HG03135 (cell line): ENCODE data around the gene RACK1.

ENCODE experiments used
- ATAC-seq: cut with Tn5 transposase; IDR thresholded peaks from one replicate; pipeline ENCODE4 v1.9.1; 2021; ENCODE audit warnings: mild to moderate bottlenecking, moderate library complexity; ENCODE audit not compliant: unreplicated experiment

The RACK1 gene

DNA sequence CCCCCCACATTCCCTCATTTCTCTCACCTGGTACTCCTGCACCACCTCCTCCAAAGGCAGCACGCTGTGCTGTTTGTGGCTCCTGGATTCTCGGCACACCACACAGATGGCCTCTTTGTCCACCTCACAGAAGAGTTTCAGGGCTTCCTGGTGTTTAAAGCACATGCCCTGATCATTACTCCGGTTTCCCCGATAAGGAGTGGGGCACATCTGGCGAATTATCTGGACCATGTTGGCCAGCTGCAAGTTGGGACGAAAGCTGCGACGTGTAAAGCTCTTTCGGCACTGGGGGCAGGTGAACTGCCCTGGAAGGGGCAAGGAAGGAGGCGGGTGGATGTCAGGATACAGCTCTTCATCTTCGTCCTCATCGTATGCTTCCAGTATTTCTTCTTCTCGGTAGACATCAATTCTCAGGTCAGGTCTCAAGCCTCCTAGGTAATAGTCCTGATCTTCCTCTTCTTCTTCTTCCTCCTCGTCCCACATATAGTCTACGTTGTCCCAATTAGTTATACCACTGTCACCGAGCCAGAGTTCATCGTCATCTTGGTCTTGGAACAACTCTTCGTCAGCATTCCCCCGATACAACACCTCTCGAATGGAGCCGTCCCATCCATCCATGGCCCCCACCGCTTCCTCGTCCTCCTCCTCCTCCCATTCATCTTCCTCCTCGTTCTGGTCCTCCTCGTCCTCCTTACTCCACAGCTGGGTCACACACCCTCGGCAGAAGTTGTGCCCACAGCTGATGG is 16.4 kb upstream of the RACK1 start:
- no peak for ATAC-seq

GRCh38 chr5:181259283-181259682 is 15.6 kb upstream of the RACK1 start:
- no peak for ATAC-seq

DNA sequence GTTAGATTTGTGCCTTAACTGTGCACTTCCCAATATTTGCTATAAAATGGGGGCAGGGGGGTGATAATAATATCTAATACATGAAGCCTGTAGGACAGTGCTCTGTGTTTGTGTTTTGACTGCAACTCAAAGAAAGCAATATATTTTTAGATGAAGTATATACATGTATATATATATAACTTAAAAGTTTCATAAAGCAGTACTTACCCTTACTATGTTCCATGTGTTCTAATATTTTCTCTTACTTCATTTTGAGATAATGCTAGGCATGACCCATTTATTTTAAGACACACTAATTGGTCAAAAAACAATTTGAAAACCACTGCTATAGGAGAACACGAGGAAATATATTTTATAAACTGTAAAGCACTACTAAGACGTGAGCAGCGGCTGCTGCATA is 14.9 kb upstream of the RACK1 start:
- no peak for ATAC-seq

- no peak for ATAC-seq
Measured at GRCh38 chr5:181255836-181256578, 12.3 kb upstream of the RACK1 start.

GRCh38 chr5:181255276-181255675 is 11.6 kb upstream of the RACK1 start:
- ATAC-seq = no peak

GRCh38 chr5:181248277-181248676 is 4.6 kb upstream of the RACK1 start:
- no peak for ATAC-seq

DNA sequence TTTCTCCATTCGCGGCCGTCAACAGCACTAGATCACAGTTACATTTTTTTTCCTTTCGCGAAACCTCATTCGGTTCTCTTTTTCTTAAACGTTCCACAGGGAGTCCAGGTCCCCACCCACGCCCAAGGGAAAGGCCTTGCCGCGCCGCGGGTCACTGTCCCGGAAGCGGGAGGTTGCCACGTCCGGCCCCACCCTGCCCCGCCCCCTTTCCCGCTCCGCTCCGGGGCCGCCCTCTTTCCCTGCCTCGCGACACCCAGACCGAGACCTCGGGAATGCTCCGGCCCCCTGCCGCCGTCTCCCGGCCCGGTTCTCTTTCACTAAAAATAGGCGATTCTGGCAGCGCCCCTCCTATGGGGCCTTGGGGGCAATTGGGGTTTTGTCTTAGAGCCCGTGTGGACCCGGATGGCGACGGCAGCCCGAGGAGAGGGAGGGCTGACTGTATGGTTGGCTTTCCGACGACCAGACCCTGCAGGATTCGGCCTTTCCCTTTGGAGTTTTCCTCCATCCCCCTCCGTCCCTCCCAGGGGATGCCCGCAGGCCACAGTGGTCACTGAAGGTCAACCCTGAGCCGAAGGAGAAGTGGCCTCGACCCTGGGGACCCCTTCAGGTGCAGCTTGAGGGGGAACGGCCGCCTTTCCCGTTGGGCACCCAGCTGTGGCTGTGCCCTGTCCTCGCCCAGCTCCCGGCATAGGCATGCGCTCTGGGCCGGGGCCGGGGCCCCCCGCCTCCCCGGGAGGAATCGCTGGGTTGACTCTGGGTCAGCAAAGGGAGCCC is 2.8 kb upstream of the RACK1 start:
- ATAC-seq = peak; percentile 39

- peak; percentile 5 for ATAC-seq
Measured at GRCh38 chr5:181245427-181246275, 1.9 kb upstream of the RACK1 start.

GRCh38 chr5:181243018-181243563 is 615 bp downstream of the RACK1 start:
- ATAC-seq = no peak

DNA sequence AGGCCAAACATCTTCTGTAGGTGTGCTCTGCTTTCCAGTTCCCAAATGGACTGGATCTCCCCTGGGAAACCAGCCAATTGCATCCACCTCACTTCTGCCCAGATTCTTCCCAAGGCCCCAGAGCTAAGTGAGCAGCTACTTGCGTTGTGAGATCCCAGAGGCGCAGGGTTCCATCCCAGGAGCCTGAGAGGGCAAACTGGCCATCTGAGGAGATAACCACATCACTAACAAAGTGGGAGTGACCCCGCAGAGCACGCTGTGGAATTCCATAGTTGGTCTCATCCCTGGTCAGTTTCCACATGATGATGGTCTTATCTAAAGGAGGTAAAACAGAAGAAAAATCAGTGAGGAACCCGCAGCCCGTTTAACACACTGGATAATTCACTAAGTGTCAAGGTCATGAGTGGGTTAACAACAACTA is 1.7 kb downstream of the RACK1 start:
- ATAC-seq = no peak

DNA sequence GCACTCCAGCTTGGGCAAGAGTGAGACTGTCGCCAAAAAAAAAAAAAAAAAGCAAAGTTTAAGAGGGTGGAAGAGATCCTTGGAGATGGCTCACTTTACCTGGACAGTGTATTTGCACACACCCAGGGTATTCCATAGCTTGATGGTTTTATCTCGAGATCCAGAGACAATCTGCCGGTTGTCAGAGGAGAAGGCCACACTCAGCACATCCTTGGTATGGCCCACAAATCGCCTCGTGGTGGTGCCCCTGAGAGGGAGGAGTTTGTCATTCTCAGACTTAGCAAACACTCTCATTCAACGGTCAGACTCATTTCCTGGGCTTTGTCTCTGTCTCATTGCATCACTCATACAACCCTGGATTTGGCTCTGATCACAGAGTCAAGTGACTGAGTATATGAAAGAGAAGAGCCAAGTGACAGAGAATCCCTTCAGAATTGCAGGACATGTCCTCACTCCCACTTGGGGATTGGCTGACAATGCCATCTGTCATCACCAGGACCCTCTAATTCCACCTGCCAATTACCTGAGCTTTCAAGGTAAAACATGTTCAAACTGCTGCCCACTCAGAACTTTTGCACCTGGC is 2.2 kb downstream of the RACK1 start:
- ATAC-seq = no peak

- ATAC-seq = no peak
Measured at GRCh38 chr5:181239062-181239663, 4.5 kb downstream of the RACK1 start.

DNA sequence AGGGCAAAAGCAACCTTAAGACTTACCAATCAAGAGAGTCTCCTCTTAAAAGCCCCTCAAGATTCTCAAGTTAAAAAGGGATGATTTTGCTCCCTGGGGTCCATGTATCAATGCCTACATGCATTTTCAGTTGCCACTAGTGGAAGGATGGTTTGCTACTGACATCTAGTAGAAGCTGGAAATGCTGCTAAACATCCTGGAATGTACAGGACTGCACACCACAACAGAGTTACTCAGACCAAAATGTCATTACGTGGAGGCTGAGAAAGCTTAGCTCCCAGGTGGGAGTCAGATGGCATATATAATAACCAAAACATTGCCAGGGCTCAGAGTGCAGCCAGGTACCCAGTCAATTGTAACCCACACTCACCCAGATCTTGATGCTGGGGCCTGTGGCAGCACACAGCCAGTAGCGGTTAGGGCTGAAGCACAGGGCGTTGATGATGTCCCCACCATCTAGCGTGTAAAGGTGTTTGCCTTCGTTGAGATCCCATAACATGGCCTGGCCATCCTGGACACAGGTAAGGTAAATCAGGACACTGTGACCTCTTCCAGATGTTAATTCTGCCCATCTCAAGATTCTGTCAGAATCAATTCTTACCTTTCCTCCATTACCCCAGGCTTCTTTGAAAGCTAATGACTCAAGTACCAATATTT is 5.8 kb downstream of the RACK1 start:
- no peak for ATAC-seq

DNA sequence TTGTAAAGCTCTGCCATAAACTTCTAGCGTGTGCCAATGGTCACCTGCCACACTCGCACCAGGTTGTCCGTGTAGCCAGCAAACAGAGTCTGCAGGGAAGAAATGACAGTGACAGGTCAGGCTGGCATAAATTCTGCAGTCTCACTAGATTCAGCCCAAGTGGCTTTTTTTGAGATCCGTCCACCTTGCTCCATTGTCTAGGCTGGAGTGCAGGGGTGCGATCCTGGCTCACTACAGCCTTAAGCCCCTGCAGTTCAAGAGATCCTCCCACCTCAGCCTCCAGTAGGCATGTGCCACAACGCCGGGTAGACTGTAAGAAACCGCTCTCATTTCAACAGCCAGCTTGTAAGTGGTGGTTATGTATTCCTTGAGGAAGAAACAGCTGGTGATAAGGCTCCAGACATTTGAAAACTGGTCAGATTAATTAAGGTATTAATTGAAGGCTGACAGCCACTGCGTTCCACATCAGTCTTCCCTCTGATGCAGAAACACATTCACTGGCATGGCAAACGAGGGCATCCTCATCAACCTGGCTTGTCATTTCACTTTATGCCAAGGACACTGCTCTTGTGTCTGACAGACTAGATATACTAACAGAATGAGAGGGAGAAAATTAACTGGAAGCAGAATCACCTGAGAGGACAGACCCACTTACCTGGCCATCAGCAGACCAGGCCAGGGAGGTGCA is 6.6 kb downstream of the RACK1 start:
- no peak for ATAC-seq

- no peak for ATAC-seq
Measured at GRCh38 chr5:181236471-181236870, 7.2 kb downstream of the RACK1 start.

DNA sequence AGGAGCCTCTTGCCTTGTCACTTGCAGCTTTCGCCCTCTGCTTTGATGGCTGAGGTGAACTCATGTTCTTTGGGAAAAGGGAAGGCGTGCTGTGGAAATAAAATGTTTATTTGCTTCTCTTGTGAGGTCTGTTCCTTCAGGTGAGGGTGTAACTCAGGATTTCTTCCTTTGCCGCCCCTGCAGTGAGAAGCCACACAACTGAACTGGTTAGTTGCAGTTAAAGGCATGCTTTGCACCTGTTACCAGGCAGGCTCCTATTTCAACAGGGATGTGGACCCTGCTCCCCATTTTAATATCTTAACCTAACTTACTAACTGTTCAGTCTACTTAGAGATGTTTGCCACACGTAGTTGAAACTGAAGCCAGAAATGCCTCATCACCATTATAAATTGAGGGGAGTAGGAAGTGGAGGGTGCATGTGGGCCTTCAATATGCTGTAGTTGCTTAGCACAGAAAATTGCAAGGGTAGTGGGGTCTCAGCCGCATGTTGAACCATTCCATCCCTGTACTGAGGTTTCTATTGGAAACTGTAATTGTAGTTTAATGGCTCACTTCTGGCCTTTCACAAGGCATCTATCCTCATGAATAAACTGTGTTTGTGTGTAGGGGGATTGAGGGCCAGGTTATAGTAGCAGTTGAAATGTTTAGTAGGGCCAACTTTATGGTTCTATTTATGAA is 7.9 kb downstream of the RACK1 start:
- ATAC-seq = no peak

DNA sequence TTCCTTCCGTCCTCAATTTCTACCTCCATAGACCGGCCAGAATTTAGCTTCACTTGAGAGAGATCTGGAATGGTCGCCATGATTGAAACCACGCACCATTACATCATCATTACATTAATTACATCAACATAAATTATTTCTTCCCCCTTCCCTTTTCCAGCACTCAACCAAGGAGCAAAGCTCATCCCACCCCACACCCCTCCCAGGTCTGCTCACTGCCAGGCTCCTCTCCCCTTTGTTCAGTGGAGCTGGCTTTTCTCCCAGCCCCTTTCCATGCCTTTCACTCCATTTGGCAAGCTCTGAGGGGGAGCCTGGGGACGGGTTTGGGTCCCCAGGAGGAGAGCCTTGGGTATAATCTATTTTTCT is 8.4 kb downstream of the RACK1 start:
- no peak for ATAC-seq
